Measurements from ENCODE around the gene CNOT3.

The CNOT3 gene

GRCh38 chr19:54152267-54152666, 14.7 kb downstream of the CNOT3 start:
- DNase-seq (ENCODE audit: insufficient read length, low spot score) (no peak), FAIRE-seq (no peak)
- TF ChIP-seq, protein P1, sequence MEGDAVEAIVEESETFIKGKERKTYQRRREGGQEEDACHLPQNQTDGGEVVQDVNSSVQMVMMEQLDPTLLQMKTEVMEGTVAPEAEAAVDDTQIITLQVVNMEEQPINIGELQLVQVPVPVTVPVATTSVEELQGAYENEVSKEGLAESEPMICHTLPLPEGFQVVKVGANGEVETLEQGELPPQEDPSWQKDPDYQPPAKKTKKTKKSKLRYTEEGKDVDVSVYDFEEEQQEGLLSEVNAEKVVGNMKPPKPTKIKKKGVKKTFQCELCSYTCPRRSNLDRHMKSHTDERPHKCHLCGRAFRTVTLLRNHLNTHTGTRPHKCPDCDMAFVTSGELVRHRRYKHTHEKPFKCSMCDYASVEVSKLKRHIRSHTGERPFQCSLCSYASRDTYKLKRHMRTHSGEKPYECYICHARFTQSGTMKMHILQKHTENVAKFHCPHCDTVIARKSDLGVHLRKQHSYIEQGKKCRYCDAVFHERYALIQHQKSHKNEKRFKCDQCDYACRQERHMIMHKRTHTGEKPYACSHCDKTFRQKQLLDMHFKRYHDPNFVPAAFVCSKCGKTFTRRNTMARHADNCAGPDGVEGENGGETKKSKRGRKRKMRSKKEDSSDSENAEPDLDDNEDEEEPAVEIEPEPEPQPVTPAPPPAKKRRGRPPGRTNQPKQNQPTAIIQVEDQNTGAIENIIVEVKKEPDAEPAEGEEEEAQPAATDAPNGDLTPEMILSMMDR (IDR thresholded peaks at IDR 0.05; ENCODE audit: insufficient read depth, missing control alignments) = no peak

DNA sequence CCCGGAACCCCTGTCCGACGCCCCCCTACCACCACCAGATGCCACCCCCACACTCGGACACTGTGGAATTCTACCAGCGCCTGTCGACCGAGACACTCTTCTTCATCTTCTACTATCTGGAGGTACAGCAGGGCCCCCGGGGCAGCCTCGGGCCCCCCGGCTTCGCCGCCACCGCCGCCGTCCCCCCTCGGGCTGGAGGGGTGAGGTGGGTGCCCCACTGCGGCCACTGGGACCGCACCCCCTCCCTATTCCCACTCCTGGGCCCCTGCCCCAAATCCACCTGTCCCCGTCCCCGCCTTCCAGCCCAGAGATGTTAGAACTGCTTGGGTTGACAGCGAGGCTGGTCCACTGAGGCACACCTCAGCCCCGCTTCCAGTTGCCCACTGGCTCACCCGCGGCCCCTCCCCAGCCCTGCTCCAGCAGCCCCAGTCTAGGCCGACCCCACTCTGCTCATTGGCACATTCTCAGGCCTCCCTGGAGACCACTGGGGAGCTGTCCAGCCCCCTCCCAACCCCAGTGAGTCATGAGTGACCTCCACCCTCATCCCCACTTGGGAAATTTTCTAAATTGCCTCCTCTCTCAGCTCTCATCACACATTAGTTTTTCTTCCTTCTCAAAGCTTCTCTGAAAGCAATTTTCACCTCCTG, 15.4 kb downstream of the CNOT3 start:
- no peak for FAIRE-seq

GRCh38 chr19:54153731-54154326, 16.3 kb downstream of the CNOT3 start:
- TF ChIP-seq, protein P1 (IDR thresholded peaks at IDR 0.05; ENCODE audit: insufficient read depth, missing control alignments) = no peak
- FAIRE-seq (no peak), DNase-seq (ENCODE audit: insufficient read length, low spot score) (no peak)

More for the DNA sequence above, 15.4 kb downstream of the CNOT3 start:
- DNase-seq (ENCODE audit: insufficient read length, low spot score) = no peak
- TF ChIP-seq, protein P1 (IDR thresholded peaks at IDR 0.05; ENCODE audit: insufficient read depth, missing control alignments) = no peak

DNA sequence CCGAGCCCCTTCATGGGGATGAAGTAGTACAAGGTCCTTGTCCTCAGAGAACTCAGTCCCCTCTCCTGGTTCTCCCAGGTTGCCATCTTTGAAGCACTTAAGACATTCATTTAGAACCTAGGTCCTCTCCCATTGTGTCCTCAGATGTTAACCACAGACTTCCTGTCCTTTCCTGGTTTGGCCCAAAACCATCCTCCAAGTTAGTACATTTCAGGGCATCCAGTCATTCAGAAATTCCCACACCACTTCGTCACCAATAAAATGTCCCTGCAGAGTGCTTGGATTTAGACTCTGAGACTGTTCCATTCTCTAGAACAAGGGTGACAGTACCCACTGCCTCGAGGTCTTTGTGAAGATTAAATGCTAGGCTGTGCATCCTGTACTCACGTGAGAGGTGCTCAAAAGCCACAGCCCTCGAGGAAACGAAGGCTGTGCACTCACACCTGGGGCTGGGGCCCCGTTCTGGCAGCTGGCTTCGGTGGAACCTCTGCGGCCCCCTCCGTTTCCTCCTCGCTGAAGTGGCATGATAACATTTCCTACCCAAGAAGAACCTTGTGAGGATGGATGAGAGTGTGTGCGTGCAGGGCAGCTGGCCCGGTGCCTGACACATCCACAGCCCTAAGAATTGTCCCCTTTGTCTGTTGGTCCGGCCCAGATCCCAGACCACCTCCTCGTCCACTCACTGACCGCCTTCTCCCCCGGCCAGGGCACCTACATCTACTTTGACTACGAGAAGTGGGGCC, 17.2 kb downstream of the CNOT3 start:
- FAIRE-seq (no peak), DNase-seq (ENCODE audit: insufficient read length, low spot score) (no peak)
- TF ChIP-seq, protein P1 (IDR thresholded peaks at IDR 0.05; ENCODE audit: insufficient read depth, missing control alignments) = no peak

GRCh38 chr19:54155694-54156093, 18.1 kb downstream of the CNOT3 start:
- DNase-seq (ENCODE audit: insufficient read length, low spot score) = no peak
- no peak for FAIRE-seq
- TF ChIP-seq, protein P1 (IDR thresholded peaks at IDR 0.05; ENCODE audit: insufficient read depth, missing control alignments) = no peak

GRCh38 chr19:54156490-54156889, 18.9 kb downstream of the CNOT3 start:
- no peak for FAIRE-seq
- DNase-seq (ENCODE audit: insufficient read length, low spot score) = no peak
- TF ChIP-seq, protein P1 (IDR thresholded peaks at IDR 0.05; ENCODE audit: insufficient read depth, missing control alignments) = no peak
